OCI-LY7 (cell line): ENCODE data around the gene AKAP13.
"Not testable (repeated sequence)": the region's sequence is repeated elsewhere in the genome, so short reads cannot be mapped to it uniquely, and the experiment has no call there.

Source experiments
- EZH2phosphoT487 ChIP-seq: fragments of 200-600 bp; sonication (generic); IDR thresholded peaks from 2 replicates; pipeline ENCODE4 v1.6.1; 2018; ENCODE audit warnings: low read depth, borderline replicate concordance, mild to moderate bottlenecking, mixed run types, antibody characterized with exemption, low read length, moderate library complexity, mixed read lengths
- TF ChIP-seq, protein P1 (sequence below): fragments of 200-600 bp; sonication (generic); conservative IDR thresholded peaks from 2 replicates; pipeline ENCODE4 v1.5.1; 2014; ENCODE audit warnings: mild to moderate bottlenecking, antibody characterized with exemption, low read length, moderate library complexity, mixed read lengths

- TF ChIP-seq, protein P1, sequence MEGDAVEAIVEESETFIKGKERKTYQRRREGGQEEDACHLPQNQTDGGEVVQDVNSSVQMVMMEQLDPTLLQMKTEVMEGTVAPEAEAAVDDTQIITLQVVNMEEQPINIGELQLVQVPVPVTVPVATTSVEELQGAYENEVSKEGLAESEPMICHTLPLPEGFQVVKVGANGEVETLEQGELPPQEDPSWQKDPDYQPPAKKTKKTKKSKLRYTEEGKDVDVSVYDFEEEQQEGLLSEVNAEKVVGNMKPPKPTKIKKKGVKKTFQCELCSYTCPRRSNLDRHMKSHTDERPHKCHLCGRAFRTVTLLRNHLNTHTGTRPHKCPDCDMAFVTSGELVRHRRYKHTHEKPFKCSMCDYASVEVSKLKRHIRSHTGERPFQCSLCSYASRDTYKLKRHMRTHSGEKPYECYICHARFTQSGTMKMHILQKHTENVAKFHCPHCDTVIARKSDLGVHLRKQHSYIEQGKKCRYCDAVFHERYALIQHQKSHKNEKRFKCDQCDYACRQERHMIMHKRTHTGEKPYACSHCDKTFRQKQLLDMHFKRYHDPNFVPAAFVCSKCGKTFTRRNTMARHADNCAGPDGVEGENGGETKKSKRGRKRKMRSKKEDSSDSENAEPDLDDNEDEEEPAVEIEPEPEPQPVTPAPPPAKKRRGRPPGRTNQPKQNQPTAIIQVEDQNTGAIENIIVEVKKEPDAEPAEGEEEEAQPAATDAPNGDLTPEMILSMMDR: not testable (repeated sequence)
- not testable (repeated sequence) for TF ChIP-seq EZH2phosphoT487
These were observed 103.6 kb downstream of the AKAP13 start for GRCh38 chr15:85483955-85484354.
